HPDE6-E6E7 (cell line): ENCODE results near the gene MAP2.

Experiments used
- DNase-seq: peaks from one replicate; pipeline ENCODE4 v3.0.0; 2011; ENCODE audit warnings: missing footprints; ENCODE audit errors: extremely low spot score

Gene MAP2

DNA sequence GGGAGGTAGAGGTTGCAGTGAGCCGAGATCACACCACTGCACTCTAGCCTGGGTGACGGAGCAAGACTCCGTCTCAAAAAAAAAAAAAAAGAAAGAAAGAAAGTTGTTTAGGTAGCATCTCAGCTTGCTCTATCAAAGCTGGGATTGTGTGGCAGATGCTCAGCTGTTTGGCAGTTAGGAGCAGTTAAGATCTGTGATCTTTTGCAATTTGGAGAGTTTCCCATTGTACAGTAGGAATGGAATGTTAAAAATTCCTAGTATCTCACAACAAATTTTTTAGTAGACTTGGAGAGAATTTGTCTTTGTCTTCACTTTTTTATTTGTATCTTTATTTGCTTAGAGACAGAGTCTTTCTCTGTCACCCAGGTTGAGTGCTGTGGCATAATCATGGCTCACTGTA, 224.9 kb downstream of the MAP2 start:
- DNase-seq: no peak

DNA sequence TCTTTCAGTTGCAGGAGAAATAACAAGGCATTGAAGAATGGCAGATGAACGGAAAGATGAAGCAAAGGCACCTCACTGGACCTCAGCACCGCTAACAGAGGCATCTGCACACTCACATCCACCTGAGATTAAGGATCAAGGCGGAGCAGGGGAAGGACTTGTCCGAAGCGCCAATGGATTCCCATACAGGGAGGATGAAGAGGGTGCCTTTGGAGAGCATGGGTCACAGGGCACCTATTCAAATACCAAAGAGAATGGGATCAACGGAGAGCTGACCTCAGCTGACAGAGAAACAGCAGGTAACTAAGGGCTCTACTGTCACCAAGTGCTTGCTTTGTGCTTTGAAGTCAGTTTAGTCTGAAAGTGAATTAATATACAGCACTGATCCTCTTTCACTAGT, 229.3 kb downstream of the MAP2 start:
- DNase-seq: no peak

DNA sequence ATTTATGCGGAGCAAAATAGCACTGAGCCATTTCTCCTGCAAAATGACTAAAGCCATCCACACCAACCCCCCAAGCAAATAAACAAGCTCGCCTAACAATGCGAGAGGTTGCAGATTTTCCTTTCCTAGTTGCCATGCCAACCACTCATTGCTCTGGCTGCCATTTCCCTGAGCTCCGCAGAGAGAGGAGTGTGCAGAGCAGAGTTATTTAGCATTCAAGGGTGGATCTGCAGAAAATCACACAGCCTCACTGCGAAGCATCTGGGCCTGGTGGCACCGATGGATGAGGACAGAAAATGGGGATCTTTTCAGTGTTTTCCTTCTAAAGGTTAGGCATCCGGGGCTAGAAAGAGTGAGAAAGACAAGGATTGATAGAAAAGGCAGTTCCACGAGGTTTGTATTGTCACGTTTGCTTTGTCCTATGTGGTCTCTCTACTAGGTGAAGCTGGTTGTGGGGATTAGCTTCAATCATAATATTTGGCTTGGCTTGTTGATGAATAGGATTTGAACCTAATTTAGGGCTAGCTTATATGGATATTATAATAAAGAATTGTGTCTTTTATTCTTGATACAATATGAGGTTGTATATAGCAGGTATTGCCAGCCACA, 237.5 kb downstream of the MAP2 start:
- no peak for DNase-seq

DNA sequence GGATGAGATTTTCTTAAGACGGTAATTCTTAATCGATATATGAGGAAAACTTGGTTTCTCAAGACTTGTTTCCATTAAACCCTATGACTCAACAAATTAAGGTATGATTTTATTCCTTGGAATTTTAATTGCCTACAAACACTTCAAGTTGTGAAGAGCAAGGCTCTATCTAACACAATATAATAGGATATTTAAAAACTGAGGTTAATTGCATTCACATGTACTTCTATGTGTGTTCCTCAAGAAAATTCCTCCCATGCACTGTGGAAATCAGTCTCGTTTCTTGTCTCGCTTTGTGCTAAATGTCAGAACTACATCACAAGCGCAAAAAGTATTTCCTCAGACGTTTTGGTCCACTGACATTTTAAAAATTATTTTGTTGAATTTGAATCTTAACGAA, 238.2 kb downstream of the MAP2 start:
- DNase-seq: no peak

DNA sequence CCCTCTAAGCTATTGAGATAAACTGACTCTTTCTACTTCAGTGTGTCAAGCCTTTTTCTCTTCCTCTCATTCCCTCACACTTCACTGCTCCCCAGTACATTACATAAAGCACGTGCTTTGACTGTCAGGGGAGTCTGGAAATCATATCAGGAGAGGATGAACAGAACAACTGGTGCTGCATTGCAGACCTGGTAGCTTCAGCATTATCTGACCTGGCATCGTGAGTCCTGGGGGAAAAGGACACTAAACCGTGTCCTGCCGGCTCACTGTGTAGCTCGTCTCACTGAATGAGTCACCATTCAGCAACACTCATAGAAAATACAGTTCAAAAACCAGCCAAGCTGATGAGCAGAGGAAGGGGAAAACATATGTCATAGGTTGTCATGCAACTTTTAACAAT, 239.3 kb downstream of the MAP2 start:
- peak; percentile 12 for DNase-seq

DNA sequence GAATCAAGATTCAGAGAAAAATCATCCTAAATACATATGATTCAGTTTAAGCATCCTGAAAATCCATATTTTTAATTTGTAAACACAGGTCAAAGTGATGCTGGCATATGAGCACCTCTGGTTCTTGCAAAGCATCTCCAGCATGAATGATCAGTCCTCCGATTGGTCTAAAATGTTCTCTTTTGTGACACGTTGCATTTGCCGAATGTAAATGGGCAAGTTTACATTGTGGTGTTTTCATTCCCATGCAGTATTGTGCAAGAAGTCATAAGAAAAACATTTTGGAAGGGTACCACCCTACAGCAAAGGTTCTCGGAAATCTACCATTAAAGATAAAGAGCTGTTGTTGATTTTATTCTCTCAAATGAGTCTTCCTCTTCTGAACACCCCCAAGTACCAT, 239.8 kb downstream of the MAP2 start:
- no peak for DNase-seq

DNA sequence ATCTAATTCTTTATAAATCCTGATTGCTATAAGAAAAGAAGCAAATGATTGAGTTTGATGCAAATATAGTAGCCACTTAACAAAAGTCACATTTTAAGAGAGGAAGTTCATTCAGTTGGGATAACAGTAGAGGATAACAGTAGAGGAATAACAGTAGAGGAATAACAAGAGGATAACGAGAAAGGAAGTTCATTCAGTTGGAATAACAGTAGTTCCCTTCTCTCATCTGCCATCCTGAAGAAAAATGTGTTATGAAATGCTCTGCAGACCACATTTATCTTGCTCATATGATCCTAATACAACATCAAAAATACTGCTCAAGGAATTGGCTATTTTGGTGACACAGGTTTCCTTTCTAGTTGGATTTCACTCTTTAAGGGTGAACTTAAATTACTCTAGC, 242.4 kb downstream of the MAP2 start:
- no peak for DNase-seq

DNA sequence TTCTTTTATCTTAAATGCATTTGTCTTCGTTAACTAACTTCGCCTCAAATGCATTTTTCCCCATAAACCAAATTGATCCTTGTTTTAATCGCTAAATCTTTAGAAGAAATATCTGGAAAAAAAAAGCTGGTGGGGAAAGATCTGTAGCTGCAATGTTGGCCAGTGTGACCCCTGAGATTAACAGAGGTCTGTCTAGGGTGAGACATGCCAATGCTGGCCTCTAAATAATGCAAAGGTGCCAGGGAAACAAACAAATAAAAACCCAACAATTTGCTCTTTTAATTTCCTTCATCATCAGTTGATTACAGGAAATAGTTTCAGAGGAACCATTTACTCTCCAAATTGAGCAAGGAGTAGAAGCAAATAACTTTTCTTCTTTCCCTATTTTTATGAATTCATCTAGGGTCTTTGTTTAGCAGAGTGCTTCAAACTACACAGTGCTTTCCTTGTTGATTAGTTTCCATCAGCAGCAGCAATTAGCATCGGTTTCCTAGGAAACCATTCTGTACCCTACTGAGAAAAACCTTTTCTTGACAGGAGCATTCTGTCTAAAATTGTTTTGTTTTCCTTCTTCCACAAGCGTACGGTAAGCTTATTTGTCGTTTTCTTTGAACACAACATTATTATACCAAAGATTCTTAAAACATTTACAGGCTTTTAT, 247.3 kb downstream of the MAP2 start:
- no peak for DNase-seq

DNA sequence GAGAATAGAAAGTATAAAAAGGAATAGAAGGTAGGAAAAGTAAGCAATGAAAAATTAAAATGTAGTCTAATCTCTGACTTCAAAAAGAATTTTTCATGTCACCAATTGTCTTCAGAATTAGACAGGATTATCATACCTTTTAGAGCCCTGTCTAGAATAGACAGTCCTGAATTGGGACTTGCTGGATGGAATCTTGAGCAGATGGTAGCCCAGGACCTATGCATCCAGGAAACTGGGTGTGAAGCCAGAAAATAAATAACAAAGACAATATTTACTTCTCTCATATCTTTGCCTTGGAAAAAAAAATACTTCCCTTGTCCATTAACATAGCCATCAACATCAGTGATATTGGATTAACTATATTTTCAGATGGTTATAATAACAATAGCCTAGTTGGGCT, 250.0 kb downstream of the MAP2 start:
- no peak for DNase-seq

DNA sequence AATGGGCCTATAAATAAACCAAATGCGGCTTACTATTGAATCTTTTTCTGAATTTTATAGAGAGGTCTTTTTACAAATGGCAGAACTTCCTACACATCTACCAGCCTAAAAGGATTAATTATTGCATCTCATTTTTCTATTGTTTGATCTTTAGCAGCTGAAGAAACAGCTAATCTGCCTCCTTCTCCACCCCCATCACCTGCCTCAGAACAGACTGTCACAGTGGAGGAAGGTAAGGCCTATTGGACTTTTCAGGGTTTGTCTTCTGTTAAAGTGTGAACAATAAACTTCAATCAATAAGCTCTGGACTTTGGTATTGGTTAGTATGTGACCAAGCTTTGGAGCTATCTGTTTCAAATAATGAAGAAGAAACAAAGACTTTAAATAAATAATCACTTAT, 256.7 kb downstream of the MAP2 start:
- DNase-seq: no peak

DNA sequence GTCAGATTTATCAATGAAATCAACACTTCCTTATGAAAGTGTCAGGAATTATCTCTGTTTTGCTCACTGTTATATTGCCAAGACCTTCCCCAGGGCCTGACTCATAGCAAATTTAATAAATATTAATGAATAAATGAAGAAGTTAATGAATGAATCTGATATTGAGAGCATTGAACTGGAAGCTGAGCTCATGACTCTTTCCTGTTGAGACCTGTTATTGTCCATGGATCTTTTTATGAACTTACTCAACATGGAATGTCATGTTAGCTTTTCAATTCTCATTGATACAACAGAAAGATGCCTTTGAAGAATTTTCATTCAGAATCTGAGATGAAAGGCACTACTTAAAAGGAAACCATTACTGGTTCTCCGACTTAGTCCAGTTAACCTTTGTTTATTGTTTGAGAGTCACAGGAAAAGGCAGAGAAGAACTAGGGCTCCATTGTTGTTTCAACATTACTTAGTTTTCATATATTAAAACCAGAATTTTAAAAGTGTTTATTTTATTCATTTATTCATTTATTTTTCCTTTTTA, 257.4 kb downstream of the MAP2 start:
- DNase-seq: no peak

DNA sequence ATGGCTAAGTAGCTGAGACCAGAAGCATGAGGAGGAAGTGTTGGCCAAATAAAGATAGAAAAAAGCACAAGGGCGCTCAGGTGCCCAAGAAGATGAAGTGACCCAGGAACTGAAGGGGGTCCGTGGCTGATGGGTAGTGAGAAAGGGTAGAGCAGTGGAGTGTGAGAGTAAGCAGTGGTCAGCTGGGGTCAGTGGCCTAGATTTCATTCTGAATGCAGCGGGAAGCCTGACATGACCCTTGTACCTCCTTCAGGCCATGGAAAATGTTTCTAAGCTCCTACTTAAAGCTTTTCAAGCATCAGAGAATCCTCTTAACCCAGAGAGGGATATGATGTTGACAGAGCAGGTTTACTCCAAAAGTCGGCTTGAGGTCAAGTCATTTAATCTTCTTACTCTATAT, 258.8 kb downstream of the MAP2 start:
- DNase-seq: no peak

DNA sequence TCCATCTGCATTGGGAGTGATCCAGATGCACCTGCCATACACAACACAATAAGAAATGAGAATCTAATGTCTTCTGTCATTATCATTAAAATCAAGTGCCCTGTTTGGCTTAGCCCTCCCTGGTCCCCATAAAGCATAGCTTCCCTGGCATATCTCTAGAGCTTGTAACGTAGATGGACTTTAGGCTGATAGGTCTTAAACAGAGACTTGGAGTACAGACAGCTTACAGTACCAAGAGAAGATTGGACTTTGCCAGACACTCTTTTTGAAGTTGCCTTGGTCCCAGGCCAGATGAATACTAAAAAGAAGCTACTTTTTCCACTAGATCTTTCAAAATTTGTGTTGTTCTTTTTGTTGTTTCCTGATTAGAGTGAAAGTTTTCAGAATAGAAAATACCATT, 261.5 kb downstream of the MAP2 start:
- DNase-seq: no peak

DNA sequence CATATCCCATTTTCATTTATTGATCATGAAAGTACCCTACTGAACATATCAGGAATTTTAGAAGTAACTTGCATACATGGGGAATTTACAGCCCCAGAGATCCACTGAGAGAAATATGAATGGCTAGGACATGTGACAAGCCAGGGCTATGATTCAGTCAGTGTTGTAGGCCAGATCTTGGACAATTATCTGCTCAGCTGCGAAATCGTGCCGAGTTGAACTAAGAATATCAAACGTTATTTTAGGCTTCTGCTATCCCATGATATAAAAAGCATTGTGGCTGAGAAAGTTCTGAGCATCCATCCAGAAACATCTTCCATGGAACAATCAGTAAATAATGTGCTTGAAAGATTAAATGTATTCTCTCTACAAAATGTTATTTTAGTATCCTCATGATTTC, 262.1 kb downstream of the MAP2 start:
- DNase-seq: no peak

DNA sequence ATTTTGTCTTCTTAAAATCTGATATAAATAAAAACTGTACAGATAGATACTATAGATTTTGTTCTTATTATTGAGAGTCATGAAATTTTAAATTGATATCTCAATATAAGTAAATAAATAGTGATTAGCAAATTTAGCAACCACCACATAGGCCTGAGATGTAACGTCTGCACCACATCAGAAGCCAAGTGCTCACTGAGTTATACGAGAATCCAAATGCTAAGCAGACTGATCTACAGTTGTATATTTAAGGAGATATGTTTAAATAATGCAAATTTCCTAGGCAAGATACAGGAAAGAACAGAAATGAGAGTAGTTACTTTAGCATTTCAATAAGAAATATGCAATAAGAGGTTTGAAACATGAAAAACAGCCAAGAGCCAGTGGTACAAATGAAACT, 262.6 kb downstream of the MAP2 start:
- no peak for DNase-seq

DNA sequence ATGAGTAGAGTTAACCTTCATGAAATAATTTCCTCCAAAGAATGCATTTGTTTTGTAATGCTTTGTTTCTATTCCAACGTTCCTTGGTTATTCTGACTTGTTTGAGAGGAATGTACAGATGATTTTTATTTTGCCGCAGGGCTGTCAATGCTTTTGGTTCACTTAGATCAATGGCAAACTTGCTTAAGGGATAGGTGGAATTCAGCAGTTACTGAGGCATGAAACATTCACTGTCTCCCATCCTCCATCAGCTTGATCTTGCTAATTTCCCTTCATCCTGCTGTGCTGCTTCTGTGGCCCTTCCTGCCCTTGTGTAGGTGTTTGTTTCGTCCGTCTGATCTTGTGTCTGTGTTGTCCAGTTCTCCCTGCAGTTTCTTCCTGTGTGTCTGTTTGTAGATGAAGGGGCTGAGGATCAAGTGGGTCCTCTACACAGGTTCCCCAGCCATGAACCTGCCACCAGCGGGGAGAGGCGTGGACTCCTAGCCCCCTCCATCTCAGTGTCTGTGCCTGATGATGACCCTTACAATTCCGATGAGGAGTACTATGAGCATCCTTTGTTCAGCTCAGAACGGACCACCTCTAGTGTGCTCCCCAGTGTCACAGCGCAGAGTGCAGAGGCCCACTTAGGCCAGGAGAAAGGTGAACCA, 263.6 kb downstream of the MAP2 start:
- no peak for DNase-seq

DNA sequence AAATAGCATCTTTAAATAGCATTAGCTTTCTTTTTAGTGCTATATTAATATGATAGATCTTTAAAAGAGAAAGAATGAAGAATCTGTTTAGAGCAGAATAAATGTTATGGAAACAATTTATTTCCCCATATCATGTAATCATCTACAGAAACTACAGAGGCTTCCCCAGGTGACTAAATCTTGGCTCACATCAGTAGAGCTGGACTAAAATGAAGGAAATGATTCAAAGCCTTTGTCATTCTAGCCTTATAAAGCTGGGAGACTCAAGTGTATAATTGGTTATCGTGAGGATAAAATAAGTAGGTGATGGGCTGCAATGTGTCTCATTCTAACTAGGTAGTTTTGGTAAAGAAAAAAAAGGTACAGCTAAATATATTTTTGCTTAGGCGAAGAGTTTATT, 264.5 kb downstream of the MAP2 start:
- DNase-seq: no peak

DNA sequence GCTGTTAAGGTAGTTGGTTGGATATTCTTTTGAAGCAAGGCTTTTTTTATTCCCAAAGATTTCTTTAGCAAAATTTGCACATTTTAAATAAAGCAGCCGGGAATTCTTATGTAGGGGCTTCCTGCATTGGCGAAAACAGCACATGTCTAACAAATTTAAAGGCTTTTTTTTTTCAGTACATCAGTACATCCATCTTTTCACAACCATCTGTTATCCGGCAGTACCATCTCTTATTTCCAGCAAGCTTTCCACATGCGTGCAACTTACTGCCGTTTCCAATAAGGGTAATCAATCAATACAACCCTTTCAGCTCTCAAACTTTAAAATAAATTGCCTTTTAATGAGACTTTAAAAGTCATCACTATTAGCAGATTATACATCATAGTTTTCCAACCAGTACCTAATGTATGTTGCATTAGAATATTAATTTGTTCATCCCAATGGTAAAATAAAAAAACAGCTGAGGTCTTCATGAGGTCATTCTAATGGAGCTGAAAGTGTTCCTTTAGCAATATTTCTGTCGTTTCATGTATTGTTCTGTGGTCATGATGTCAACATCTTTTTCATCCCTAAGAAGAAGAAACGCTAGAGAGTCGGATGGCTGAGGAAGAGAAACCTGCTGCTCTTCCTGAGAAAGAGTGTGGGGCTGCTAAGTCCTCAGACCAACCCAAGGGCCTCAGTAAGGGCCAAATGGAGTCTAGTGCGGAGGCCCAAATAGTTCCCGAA, 266.3 kb downstream of the MAP2 start:
- no peak for DNase-seq

DNA sequence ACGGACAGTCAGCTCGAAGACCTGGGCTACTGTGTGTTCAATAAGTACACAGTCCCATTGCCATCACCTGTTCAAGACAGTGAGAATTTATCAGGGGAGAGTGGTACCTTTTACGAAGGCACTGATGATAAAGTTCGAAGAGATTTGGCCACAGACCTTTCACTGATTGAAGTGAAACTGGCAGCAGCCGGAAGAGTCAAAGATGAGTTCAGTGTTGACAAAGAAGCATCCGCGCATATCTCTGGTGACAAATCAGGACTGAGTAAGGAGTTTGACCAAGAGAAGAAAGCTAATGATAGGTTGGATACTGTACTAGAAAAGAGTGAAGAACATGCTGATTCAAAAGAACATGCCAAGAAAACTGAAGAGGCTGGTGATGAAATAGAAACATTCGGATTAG, 270.9 kb downstream of the MAP2 start:
- DNase-seq: no peak

DNA sequence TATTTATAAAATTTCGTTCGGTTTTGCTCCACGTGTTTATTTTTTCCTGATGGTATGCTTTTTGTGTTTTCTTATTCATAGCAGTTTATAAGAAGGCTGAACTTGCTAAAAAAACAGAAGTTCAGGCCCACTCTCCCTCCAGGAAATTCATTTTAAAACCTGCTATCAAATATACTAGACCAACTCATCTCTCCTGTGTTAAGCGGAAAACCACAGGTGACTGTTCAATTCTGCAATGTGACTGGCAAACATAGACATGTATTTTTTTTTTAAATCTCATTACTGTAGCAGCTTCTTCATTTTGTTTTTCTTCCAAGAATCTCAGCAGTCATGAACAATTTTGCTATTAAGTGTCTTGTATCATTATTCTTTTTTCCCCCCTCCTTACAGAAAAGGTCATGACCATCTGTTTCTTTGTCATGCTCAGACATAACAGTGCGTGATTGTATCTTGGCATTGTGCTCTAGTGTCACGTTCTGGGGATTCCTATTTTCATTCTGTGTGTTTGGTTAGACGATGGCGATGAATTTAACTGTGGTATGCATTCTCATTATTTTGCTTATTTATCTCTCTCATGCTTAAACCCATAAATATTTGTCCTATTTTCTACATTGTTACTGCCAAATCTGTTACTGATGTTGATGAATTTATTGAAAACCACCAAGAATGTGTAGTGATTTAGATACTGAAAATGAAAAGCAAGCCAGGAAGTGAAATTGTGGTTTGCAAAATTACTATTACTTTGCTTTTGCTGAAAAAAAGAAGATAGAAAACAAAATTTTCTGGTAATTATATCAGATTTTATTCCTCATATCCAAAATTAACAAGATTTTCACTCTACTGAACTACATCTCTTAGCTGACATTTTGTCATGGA, 273.2 kb downstream of the MAP2 start:
- no peak for DNase-seq

DNA sequence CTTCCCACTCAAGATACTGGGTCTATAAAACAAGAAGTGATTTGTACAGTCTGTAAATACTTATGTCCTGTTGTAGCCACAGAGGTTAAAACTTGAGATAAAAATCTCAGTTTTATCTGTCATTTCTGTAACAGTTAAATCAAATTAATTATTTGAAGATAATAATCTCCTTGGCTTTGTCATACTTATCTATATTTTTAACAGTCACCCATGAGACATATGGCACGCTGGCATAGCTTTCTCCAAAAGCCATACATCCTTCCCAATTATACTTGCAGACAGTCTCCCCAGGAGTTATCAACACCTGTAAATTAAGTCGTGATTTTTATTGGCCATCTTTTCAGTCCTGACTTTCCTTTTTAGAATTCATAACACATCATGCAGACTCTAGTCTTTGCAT, 278.9 kb downstream of the MAP2 start:
- DNase-seq: no peak

DNA sequence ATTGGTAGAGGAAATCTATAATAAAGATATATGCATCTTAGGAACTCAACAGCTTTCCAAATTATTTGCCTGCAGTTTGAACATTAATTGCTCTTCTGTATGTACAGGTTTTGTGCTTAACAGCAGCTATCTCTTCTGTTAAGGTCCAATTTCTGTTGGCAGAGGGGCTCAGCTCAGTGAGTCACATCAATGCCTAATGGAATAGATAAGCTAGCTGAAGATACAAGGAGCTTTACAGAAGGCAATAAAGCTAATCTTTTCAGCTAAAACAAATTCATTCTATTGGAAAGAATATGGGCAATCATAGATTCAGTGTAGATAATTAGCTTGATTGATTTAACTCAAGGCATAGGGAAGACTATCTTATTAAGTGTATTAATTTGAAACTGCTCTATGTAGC, 289.4 kb downstream of the MAP2 start:
- DNase-seq: no peak
